Muscle layer of duodenum (tissue), 2 donors: ENCODE measurements around the gene ELOVL2.

ENCODE experiments used
- H3K27ac ChIP-seq: one replicate; pipeline ENCODE4 v1.7.0; 2013; ENCODE audit warnings: mild to moderate bottlenecking, low read length
- H3K27me3 ChIP-seq: one replicate; pipeline ENCODE4 v1.7.0; 2013; ENCODE audit warnings: low read depth, mild to moderate bottlenecking, control low read depth, low read length
- H3K36me3 ChIP-seq, 2 donors: one replicate each; pipeline ENCODE4 v1.7.0; 2013; ENCODE audit warnings: low read length in 2 of 2, control low read depth in 1 of 2, mild to moderate bottlenecking in 1 of 2; ENCODE audit not compliant: insufficient read depth in 2 of 2, control insufficient read depth in 1 of 2
- H3K4me1 ChIP-seq, 2 donors: one replicate each; pipeline ENCODE4 v1.7.0; 2013; ENCODE audit warnings: low read length in 2 of 2, mild to moderate bottlenecking in 2 of 2, control low read depth in 1 of 2, moderate library complexity in 1 of 2; ENCODE audit not compliant: insufficient read depth in 2 of 2, control insufficient read depth in 1 of 2
- H3K4me3 ChIP-seq, 2 donors: one replicate each; pipeline ENCODE4 v1.7.0; 2013; ENCODE audit warnings: low read length in 2 of 2, low read depth in 1 of 2, mild to moderate bottlenecking in 1 of 2
- H3K9me3 ChIP-seq, 2 donors: one replicate each; pipeline ENCODE4 v1.7.0; 2013; ENCODE audit warnings: low read length in 2 of 2, control low read depth in 1 of 2, mild to moderate bottlenecking in 1 of 2; ENCODE audit not compliant: control insufficient read depth in 1 of 2
- donor health status: healthy.

Gene ELOVL2

DNA sequence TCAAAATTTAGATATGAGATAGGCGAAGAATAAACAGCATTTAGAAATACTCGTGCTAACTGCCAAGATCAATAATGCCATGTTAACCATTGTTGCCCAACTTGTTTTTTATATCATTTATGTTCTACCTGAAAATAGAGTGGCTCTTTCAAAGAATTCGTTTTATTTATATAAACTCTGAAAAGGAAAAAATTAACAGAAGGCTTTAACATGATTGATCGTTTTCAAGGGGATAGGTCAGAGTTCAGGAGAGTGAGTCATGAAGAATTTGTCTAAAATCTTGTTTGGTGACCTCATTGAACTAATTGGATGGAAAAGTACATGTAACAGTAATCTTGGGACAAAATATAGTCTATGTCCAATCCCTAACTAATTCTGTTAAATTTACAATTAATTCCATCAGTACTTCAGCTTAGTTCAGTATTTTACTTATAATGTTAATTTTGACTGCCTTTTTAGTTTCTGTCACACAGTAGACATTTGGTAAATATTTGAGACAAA lies 11.1 kb upstream of the ELOVL2 start:
- no peaks in the 10 kb centered on the region for H3K9me3 ChIP-seq
- no peak overlapping the region for H3K4me3 ChIP-seq
- no peaks in the 10 kb centered on the region for H3K36me3 ChIP-seq
- H3K27ac ChIP-seq = no peak overlapping the region
- no peaks in the 10 kb centered on the region for H3K27me3 ChIP-seq
- no peaks in the 10 kb centered on the region for H3K4me1 ChIP-seq

DNA sequence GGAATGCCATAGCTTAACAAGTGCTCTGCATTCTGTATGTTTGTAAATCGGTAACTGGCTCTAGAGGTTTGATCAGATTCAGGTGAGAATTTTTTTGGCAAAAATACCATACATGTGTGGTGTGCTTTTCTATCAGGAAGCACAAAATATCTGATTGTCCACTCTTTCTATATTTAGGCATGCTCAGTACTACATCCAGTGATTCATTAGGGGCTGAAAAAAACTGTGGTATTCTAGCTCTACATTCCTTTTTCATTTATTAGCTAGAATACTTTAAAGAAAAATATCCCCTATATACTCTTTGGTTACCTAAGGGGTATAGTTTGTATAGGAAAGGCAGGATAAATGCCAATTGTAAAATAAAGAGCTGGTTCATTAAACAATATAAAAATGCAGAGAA lies 10.6 kb upstream of the ELOVL2 start:
- H3K27me3 ChIP-seq = no peaks in the 10 kb centered on the region
- no peak overlapping the region for H3K4me3 ChIP-seq
- H3K36me3 ChIP-seq = no peaks in the 10 kb centered on the region
- no peaks in the 10 kb centered on the region for H3K4me1 ChIP-seq
- H3K27ac ChIP-seq = no peak overlapping the region
- no peaks in the 10 kb centered on the region for H3K9me3 ChIP-seq

DNA sequence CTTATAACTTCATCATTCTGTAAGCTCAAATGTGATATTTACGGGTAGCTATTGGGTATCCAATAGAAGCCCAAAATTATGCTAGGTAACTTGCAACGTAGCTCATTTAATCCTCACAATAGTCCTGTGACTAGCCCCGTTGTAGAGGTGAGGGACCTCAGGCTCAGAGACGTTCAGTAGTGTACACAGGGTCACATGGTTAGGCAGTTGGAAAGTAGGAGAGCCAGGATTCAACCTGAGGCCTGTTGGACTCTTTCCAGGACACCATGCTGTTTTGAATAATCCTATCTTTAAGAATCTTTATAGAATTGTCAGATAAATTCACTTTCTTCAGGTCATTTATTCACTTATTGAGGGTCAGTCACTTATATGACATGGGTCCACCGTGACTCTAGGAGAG lies 9.2 kb upstream of the ELOVL2 start:
- Histone ChIP-seq H3K4me1 (no peaks in the 10 kb centered on the region), H3K9me3 (no peaks in the 10 kb centered on the region), H3K27me3 (peaks cover 4% of the 10 kb centered on the region), H3K4me3 (no peak overlapping the region), H3K27ac (no peak overlapping the region), H3K36me3 (no peaks in the 10 kb centered on the region)

DNA sequence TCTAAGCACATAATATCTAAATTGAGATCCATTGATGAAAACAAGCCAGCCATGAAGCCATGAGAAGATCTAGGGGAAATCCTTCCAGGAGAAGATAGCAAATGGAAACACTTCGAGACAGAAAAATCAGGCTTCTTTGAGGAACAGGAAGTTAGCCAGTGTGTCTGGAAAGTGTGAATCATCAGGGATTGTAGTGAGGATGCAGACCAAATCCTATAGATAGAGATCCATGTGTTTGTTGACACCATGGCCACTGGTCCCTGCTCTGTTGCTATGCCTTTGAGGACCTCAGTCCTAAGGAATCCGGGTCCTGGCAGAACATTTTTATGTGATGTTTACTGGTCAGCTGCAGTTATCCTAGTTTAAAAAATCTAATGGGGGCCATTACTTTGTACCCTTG lies 6.6 kb upstream of the ELOVL2 start:
- H3K27ac ChIP-seq = no peak overlapping the region
- H3K4me3 ChIP-seq = no peak overlapping the region
- H3K36me3 ChIP-seq = no peaks in the 10 kb centered on the region
- H3K27me3 ChIP-seq = peaks cover 8% of the 10 kb centered on the region
- H3K4me1 ChIP-seq = no peaks in the 10 kb centered on the region
- H3K9me3 ChIP-seq = no peaks in the 10 kb centered on the region

DNA sequence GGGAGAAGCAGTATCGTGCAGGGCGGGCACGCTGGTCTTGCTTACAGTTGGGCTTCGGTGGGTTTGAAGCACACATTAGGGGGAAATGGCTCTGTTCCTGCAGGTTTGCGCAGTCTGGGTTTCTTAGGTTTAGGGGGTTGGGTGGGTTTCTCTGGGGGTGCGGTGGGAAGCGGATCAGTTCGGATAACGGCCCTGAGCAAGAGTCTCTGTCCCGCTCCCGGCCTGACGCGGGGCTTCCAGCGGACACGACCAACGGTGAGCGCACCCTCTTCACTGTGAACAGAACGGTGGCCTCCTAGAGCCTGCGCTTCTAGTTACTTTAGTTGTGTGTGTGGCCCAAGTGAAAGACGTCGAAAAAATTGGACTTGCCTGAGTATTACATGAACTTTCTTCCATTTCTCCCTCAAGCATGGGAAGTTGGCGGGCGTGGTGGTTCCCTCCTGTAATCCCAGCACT lies 635 bp upstream of the ELOVL2 start:
- Histone ChIP-seq H3K36me3 (no peaks in the 10 kb centered on the region), H3K9me3 (no peaks in the 10 kb centered on the region), H3K27me3 (peaks cover 27% of the 10 kb centered on the region), H3K4me3 (peak overlapping the region in 1 of 2 donors; percentile 40), H3K4me1 (peaks cover 0 to 11% of the 10 kb centered on the region in 2 donors), H3K27ac (no peak overlapping the region)

DNA sequence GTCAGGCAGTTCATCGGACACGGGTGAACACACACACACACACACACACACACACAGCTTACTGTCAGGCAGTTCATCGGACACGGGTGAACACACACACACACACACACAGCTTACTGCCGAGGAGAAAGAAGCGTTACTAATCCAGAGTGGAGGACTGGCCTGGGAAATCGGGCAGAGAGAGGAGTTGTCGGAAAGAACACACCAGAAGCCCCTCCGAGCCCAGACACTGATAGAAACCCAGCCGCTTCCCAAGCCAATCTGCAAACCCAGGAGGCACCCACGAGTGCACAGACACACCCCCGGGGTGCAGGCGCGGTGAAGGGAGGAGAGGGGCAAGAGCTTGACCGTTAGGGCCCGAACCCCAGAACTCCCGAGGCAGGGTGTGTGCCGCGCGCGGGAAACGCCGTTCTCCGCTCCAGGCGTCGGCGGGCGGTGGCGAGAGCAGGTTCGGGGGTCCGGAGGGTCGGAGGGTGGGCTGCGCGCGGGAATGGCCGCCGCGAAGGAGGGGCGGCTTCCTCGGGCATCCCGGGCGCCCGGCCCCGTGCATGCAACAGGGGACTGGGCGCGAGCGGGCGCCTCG lies 636 bp downstream of the ELOVL2 start:
- no peak overlapping the region for H3K27ac ChIP-seq
- no peaks in the 10 kb centered on the region for H3K36me3 ChIP-seq
- peak overlapping the region in 1 of 2 donors; percentile 70 for H3K4me3 ChIP-seq
- H3K4me1 ChIP-seq = peaks cover 0 to 11% of the 10 kb centered on the region in 2 donors
- no peaks in the 10 kb centered on the region for H3K9me3 ChIP-seq
- peaks cover 25% of the 10 kb centered on the region for H3K27me3 ChIP-seq

DNA sequence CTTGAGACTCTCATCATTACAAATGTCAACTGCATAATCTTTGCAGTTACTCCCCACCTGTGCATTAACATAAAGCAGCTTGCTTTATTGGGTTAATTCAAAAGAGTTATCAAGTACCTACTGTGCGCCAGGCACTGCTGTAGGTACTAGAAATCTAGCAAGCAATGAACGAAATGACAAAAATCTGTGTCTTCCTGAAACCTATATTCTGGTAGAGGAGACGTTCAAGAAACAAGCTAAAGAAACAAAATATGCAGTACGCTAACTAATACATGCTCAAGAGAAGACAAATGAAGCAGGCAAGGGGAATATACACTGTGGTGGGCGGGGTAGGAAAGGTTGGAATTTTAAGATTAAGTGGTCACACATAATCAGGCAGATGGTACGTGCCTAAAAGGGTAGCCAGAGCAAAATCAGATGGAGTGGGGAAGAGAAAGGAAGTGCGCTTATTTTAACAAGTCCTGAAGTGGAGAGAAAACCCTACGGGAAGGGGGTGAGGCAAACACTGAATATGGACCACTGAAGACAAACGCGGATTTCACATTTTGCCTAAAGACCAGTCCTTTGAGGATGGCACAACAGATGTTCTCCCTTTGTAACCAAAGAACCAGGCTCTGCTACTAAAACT lies 1.2 kb downstream of the ELOVL2 start:
- peaks cover 23% of the 10 kb centered on the region for H3K27me3 ChIP-seq
- no peaks in the 10 kb centered on the region for H3K9me3 ChIP-seq
- H3K4me3 ChIP-seq = peak overlapping the region in 1 of 2 donors; percentile 70
- H3K4me1 ChIP-seq = peaks cover 0 to 11% of the 10 kb centered on the region in 2 donors
- no peaks in the 10 kb centered on the region for H3K36me3 ChIP-seq
- no peak overlapping the region for H3K27ac ChIP-seq

DNA sequence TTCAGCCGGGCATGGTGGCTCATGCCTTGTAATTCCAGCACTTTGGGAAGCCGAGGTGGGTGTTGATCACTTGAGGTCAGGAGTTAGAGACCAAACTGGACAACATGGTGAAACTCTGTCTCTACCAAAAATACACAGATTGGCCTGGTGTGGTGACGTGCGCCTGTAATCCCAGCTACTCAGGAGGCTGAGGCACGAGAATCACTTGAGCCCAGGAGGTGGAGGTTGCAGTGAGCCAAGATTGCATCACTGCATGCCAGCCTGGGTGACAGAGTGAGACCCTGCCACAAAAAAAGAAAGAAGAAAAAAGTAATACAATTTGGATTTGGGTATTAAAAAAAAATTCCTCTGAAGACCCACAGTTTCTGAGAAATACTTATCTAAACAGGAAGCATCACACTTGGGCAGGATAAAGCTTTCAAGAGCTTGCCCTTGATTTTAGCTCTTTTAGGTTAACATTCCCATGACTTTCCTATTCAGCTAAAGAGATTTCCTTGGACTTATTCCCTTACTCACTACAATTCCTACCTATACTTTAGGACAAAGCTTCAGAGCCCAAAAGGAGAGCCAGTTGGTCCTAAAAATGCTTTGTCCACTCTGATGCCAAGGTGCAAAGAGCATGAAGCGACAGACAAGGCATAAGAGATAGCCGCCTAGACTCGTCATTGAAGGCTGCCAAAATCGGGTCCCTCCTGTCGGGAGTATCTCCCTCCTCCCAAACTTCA lies 1.9 kb downstream of the ELOVL2 start:
- no peak overlapping the region for H3K27ac ChIP-seq
- H3K36me3 ChIP-seq = no peaks in the 10 kb centered on the region
- H3K27me3 ChIP-seq = peaks cover 23% of the 10 kb centered on the region
- peaks cover 0 to 11% of the 10 kb centered on the region in 2 donors for H3K4me1 ChIP-seq
- no peak overlapping the region for H3K4me3 ChIP-seq
- H3K9me3 ChIP-seq = no peaks in the 10 kb centered on the region

DNA sequence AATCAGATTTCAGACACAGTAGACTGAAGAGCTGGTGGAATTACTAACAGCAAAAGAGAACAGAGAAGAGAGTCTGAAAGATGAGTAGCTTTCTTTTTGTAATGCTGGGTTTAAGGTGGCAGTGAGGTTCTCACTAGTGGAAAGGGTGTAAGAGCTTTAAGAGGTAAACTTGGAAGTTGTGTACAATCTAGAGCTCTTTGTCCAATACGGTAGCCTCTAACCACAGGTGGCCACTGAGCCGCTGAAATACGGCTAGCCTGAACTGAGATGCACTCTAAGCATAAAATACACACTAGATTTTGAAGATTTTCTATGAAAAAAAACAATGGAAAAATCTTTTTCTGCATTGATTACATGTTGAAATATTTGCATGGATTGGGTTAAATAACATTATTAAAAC lies 4.0 kb downstream of the ELOVL2 start:
- no peaks in the 10 kb centered on the region for H3K36me3 ChIP-seq
- peaks cover 13% of the 10 kb centered on the region for H3K27me3 ChIP-seq
- H3K4me1 ChIP-seq = peaks cover 0 to 11% of the 10 kb centered on the region in 2 donors

DNA sequence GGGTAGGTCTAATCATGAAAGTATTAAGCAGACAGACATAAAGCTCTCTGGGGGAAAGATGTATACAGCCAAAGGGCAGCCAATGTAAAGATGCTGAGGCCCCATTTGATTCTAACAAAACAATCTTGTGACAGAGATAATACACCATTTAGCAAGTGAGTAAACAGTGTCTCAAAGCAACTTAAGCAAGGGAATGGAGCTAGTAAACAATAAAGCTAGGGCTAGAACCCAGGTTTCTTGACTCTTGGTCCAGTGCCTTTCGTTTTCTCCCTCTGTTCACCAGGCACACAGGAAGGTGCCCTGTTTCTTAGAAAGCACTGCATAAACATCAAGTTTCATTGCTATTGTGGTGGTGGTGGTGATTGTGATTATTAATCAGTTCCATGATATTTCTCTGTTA lies 5.1 kb downstream of the ELOVL2 start:
- H3K4me1 ChIP-seq = peaks cover 0 to 5% of the 10 kb centered on the region in 2 donors
- H3K4me3 ChIP-seq = no peak overlapping the region
- H3K9me3 ChIP-seq = no peaks in the 10 kb centered on the region
- peaks cover 8% of the 10 kb centered on the region for H3K27me3 ChIP-seq
- H3K36me3 ChIP-seq = no peaks in the 10 kb centered on the region
- H3K27ac ChIP-seq = no peak overlapping the region

More for the DNA sequence above, 4.0 kb downstream of the ELOVL2 start:
- Histone ChIP-seq H3K9me3 (no peaks in the 10 kb centered on the region), H3K4me3 (no peak overlapping the region), H3K27ac (no peak overlapping the region)

DNA sequence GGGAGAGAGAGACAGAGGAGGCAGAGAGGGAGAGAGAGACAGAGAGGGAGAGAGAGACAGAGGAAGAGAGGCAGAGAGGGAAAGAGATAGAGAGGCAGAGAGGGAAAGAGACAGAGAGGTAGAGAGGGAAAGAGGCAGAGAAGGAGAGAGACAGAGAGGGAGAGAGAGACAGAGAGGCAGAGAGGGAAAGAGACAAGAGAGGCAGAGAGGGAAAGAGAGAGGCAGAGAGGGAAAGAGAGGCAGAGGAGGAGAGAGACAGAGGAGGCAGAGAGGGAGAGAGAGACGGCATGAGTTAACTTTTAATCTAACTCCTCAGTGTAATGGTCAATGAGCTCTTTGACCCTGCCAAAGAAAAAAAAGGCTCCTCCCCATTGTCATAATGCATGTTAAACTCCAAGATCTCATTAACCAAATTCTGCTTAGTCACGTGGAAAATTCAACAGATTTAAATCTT lies 7.1 kb downstream of the ELOVL2 start:
- Histone ChIP-seq H3K4me1 (no peaks in the 10 kb centered on the region), H3K27ac (no peak overlapping the region), H3K9me3 (no peaks in the 10 kb centered on the region), H3K36me3 (no peaks in the 10 kb centered on the region), H3K27me3 (no peaks in the 10 kb centered on the region), H3K4me3 (no peak overlapping the region)
